Sigmoid colon (tissue), 4 donors: ENCODE measurements around the gene NRBF2.

Experiments used
- CTCF ChIP-seq, 4 experiments: fragments of 450-650 bp in 3 of 4; fragments of 200-600 bp in 1 of 4; IDR thresholded peaks; one replicate each; pipeline ENCODE4 v1.5.1; 2016 to 2019; ENCODE audit warnings: antibody characterized with exemption in 4 of 4, mild to moderate bottlenecking in 3 of 4, moderate library complexity in 2 of 4
- EP300 ChIP-seq, 4 donors: sonication (generic); formaldehyde crosslinking; IDR thresholded peaks; one replicate each; pipeline ENCODE4 v1.6.1; 2017; ENCODE audit warnings: antibody characterized with exemption in 4 of 4

DNA sequence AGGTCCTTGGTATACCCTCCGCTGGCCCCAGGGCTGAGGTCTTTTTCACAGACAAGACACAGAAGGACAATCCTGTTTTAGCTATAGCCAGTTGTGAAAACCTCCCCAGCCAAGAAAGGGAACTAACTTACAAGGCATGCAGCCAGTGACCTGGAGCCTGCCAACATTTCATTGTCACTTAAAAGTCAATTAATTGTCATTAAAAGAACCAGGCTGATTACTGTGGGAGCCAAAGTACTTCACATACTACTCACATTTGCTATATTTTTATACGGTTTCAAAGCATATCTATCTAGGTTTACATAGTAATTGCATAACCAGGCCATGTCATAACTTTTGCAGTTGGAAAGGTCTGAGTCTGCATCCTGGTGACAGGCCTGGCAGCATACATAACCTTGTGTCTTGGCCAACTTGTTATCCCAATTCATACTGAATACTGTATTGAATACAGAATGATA, 31.1 kb downstream of the NRBF2 start:
- TF ChIP-seq CTCF (IDR thresholded peaks at IDR 0.05) = no peak
- TF ChIP-seq EP300 (IDR thresholded peaks at IDR 0.05) = no peak
